Stimulated activated CD4-positive, alpha-beta T cell treated with anti-CD3 and anti-CD28 coated beads, Interleukin-15, amount 100 ng/mL, for 48 hours (primary cell): Measurements from ENCODE around the gene ZNF512B.
"Not testable (repeated sequence)": the region's sequence is repeated elsewhere in the genome, so short reads cannot be mapped to it uniquely, and the experiment has no call there.

ENCODE experiments used
- DNase-seq, 2 donors: peaks; one replicate each; pipeline ENCODE4 v3.0.0-alpha.2; 2020; ENCODE audit warnings: low read depth in 2 of 2

The ZNF512B gene

DNA sequence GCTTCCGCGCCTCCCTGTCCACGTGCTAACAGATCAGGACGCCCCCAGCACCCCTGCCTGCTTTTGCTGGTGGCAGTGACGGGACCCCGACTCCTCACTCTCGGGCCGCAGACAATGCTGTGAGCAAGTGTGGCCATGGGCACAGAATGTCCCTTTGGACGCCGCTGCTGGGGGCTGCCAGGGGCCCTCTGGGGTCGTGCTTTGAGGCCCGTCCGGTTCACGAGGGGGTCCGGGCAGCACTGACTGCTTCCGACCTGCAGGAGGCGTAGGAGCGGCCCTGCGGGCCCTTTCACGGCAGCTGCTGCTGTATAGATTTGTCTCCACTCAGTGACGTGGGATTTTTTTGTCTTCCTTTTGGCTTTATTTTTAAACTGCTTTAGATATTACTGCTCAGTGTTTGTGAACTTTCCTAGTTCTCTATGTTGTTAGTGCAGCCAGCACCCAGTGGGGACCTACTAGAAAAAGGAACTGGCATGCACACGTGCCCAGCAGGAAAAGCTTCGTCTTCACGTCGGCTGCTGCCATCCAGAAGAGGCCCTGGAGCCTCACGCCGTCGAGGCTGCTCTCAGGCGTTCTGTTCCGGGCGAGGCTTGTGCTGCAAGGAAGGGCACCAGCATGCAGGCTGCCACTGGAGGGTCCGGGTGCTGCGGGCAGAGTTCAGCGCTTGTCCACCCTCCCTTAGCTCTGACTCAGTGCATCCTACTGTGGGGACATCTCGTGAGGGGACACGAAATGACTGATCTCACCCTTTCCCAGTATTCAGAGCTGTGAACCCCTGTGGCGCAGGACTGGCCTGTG lies 35.3 kb downstream of the ZNF512B start:
- no peak for DNase-seq

DNA sequence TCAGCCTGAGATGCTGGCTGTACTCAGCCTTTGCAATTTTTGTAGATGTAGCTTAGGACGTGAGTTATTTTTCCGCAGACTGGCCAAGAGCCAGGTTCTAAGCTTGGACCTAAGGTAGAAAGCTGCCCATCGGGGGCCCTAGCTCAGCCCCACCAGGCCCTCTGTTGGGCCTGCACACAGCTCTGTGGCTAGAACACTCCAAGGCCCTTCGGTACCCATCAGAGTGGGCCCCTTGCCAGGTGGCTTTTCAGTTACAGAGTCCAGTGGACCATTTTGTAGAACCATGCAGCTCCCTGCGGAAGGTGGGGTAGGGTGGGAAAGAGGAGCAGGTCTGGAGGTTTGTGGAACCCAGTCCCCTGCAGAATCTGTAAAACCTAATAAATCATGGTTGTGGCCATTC lies 36.1 kb downstream of the ZNF512B start:
- DNase-seq: no peak

DNA sequence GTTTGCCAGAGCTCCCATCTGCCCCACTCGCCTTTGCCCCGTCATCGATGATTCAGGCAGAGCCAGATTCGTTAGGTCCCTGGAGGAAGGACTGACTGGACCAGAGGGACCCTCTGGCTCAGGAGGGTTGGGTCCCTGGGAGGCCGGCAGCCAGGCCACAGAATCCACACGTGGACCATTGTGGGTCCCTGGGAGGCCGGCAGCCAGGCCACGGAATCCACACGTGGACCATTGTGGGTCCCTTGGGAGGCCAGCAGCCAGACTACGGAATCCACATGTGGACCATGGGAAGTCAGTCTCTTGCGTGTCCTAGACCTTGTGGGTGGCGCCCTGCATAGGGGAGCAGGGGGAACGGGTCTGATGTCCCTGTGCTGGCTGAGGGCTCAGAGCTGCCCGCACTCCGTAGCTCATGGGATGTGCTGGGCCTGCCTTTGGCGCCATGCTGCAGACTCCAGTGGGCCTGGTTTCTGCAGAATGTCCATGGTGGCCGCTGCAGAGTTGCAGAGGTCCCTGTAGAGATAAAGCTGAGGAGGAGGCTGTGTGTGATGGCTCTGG lies 37.0 kb downstream of the ZNF512B start:
- DNase-seq: no peak

DNA sequence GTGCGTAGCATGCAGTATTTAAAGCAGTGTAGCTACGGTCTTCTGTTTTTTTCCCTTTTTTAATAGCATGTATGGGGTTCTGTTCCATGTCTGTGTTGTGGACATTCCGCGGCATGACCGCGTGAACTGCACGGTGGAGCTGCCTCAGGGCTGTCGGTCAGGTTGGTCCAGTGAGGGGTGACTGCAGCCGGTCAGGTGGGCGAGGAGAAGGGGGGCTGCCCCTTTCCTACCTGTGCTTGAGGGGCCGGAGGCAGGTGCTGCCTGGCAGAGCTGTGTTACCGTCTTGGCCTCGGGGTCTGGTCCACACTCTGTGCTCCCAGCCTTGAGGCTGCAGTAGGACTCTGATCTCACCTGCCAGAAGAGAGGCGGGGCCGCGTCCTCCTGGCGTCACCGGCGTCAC lies 38.0 kb downstream of the ZNF512B start:
- no peak for DNase-seq

GRCh38 chr20:63930971-63931553 lies 38.7 kb downstream of the ZNF512B start:
- DNase-seq: no peak

DNA sequence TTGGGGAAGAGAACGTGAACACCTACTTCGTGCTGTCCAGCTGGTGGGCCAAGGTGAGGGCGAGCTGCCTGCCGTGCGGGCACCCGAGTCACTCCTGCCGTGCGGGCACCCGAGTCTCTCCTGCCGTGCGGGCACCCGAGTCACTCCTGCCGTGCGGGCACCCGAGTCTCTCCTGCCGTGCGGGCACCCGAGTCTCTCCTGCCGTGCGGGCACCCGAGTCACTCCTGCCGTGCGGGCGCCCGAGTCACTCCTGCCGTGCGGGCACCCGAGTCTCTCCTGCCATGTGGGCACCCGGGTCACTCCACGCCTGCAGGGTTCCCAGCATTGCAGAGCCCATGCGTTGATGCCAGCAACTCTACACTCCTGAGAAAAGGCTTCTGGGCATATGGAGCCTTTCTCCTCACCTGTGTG lies 40.3 kb downstream of the ZNF512B start:
- DNase-seq: not testable (repeated sequence)

DNA sequence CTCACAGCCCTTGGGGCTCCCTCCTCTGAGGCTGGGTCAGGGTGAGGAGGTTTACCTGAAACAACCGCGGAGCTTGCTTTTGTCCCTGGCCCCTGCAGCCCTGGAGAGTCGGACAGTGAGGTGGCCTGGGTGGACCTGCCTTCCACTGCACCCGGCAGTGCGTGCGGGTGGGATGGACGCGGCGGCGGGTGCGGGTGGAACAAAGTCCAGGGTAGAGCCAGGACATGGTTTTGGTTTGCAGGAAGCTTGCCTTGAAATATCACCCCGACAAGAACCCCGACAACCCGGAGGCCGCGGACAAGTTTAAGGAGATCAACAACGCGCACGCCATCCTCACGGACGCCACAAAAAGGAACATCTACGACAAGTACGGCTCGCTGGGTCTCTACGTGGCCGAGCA lies 40.7 kb downstream of the ZNF512B start:
- no peak for DNase-seq

DNA sequence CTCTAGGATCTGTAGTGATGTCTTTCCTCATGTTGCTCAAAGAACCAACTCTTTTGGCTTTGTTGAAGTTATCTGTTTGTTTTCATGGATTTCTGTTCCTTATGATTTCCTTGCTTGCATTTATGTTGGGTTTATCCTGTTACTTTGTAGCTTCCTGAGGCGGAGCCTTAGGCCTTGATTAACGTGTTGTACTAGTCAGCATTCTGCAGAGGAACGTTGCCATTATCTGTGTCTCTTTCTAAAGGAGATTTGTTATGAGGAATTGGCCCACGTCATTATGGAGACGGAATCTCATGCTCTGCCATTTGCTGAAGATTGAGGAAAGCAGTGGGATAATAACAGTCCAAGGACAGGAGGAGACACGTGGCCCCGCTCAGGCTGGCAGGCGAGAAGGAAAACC lies 43.4 kb downstream of the ZNF512B start:
- DNase-seq: no peak

GRCh38 chr20:63924241-63924640 lies 45.5 kb downstream of the ZNF512B start:
- DNase-seq: no peak

DNA sequence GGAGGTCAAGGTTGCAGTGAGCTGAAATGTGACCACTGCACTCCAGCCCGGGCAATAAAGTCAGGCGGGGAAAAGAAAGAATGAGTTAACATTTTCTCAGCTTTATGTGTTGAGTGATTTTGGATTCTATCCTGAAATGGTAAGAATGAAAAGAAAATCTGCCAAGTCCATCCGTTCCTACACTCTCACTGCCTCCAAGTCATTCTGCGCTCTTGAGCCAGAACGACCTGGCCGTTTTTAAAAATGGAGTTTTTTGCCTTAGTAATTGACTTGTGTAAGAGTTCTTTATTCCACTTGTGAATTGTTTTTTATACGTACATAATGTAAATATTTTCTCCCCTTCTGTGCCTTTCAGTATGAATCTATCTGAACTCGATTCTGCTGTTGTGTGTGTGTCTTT lies 46.1 kb downstream of the ZNF512B start:
- no peak for DNase-seq

DNA sequence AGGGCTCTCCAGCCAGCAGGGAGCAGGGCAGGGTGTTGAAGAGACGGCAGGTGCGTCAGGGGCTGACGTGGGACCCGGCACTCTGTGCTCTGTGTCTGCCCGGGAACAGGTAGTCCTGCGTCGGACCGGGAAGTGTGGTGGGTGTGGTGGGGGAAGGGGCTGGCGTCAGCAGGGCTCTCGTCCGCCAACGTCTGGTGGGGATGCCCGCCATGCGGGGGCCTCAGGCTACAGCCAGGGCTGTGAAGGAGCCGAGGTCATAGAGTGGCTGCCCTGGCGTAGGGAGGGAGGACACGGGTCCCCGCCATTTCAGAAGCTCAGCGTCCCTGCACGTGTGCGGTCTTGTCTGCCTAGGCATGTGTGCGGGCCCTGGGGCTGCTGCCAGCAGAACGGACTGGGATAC lies 49.5 kb downstream of the ZNF512B start:
- DNase-seq: no peak

GRCh38 chr20:63919130-63919529 lies 50.6 kb downstream of the ZNF512B start:
- no peak for DNase-seq

DNA sequence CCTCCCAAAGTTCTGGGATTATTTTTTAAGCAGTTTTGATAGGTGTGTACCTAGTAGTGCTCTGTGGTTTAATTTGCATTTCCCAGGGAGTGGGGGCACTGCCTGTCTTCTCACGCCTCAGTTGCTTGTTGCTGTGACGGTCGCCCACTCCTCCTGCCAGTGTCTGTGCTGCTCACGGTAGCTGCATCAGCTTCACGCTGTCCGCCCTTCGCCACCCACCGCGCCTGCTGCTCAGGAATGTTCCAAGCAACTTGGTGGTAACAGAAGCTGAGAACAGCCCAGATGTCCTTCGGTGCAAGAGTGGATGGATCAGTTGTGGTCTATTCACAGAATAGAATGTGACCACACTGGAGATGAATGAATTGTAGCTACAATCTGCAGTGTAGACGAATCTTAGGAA lies 51.9 kb downstream of the ZNF512B start:
- DNase-seq: no peak

- not testable (repeated sequence) for DNase-seq
Measured at GRCh38 chr20:63916371-63916939, 53.3 kb downstream of the ZNF512B start.

GRCh38 chr20:63915471-63915870 lies 54.3 kb downstream of the ZNF512B start:
- no peak for DNase-seq

- DNase-seq: no peak
Measured at GRCh38 chr20:63913768-63914167, 56.0 kb downstream of the ZNF512B start.

GRCh38 chr20:63911176-63911575 lies 58.6 kb downstream of the ZNF512B start:
- DNase-seq: no peak

DNA sequence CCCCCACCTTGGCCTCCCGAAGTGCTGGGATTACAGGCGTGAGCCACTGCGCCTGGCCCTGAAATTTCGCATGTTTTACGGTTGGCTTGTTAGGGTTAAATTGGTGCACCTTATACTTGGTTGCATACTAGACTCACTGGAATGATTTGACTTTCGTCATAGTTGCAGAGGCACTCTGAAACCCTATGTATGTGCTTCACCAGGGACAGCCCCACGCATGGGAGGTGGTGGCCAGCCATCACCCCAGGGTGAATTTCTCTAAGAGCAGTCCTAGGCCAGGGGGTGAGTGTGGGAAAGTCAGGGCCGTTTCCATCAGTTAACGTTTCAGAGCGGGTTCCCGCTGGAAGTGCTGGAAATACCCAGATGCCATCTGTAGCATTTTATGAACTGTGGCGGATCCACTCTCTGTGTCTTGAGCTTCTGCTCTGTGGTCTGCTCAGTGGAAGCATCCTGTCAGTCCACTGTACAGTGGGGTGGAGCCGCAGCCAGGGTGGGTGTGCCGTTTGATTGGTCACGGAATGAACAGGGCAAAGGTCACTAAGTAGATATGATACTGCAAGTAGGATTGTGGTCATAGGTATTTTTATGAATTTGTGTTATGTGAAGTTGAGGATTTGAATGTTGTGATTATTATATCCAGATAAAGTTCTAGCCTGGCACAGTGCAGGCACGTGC lies 61.6 kb downstream of the ZNF512B start:
- DNase-seq: no peak
